HepG2 (cell line): Measurements from ENCODE around the gene BHMT. TPM values are rescaled to one million over a fixed set of nuclear protein-coding genes. Genes with fewer than 3 reads are reported as not detected.

Experiments
- DZIP1 ChIP-seq: sonication (generic); formaldehyde crosslinking; IDR thresholded peaks from 2 replicates; pipeline ENCODE4 v1.5.0; 2020; ENCODE audit warnings: mild to moderate bottlenecking, missing genetic modification reagents
- KLF16 ChIP-seq, 2 experiments: sonication (generic) in 1 of 2; formaldehyde crosslinking in 1 of 2; IDR thresholded peaks; 2 replicates each; pipeline versions ENCODE4 v1.6.1 to v1.8.0; 2016 to 2023; ENCODE audit warnings: missing genetic modification reagents in 2 of 2, missing compliant biosample characterization in 1 of 2
- NAIF1 ChIP-seq: sonication (generic); formaldehyde crosslinking; IDR thresholded peaks from 2 replicates; pipeline ENCODE4 v1.5.0; 2020; ENCODE audit warnings: mild to moderate bottlenecking, missing genetic modification reagents, borderline replicate concordance
- NBN ChIP-seq: fragments of 450-650 bp; conservative IDR thresholded peaks from 2 replicates; pipeline ENCODE4 v1.6.1; 2017
- NCOA2 ChIP-seq: sonication (generic); formaldehyde crosslinking; IDR thresholded peaks from 2 replicates; pipeline ENCODE4 v1.8.0; 2022; ENCODE audit warnings: inconsistent platforms
- NCOR1 ChIP-seq: fragments of 200-600 bp; sonication (generic); IDR thresholded peaks from 2 replicates; pipeline ENCODE4 v1.7.0; 2017; ENCODE audit warnings: antibody characterized with exemption, low read length, borderline replicate concordance
- PAXIP1 ChIP-seq: sonication (generic); formaldehyde crosslinking; conservative IDR thresholded peaks from 2 replicates; pipeline ENCODE4 v1.4.0; 2020; ENCODE audit warnings: mild to moderate bottlenecking, missing genetic modification reagents, moderate library complexity
- THAP11 ChIP-seq: IDR thresholded peaks from 2 replicates; pipeline ENCODE4 v1.6.1; 2016; ENCODE audit warnings: missing biosample characterization, missing genetic modification reagents
- ZBTB25 ChIP-seq: IDR thresholded peaks from 2 replicates; pipeline ENCODE4 v1.6.1; 2018; ENCODE audit warnings: missing genetic modification reagents
- ZFX ChIP-seq: sonication (generic); formaldehyde crosslinking; IDR thresholded peaks from 2 replicates; pipeline ENCODE4 v1.4.0; 2020; ENCODE audit warnings: mild to moderate bottlenecking, low read depth, missing genetic modification reagents, moderate library complexity
- ZNF547 ChIP-seq: sonication (generic); formaldehyde crosslinking; IDR thresholded peaks from 2 replicates; pipeline ENCODE4 v1.5.1; 2020; ENCODE audit warnings: mild to moderate bottlenecking, missing genetic modification reagents
- ZNF709 ChIP-seq: sonication (generic); formaldehyde crosslinking; IDR thresholded peaks from 2 replicates; pipeline ENCODE4 v1.5.0; 2020; ENCODE audit warnings: mild to moderate bottlenecking, missing genetic modification reagents
- ZNF772 ChIP-seq: sonication (generic); formaldehyde crosslinking; IDR thresholded peaks from 2 replicates; pipeline ENCODE4 v1.5.0; 2020; ENCODE audit warnings: mild to moderate bottlenecking, missing genetic modification reagents
- ZNF792 ChIP-seq: IDR thresholded peaks from 2 replicates; pipeline ENCODE4 v1.6.1; 2016
- polyA plus RNA-seq, 8 experiments: library from polyadenylated mRNA; depleted of rRNA in 3 of 8; stranded (reverse) in 7 of 8; unstranded in 1 of 8; fragments of >200 nt; fragmentation: Illumina TruSeq in 4 of 8; extraction: Trizol in 4 of 8; gene quantifications; 2 replicates each; pipeline versions ENCODE4 v1.2.1 to v1.2.3, GENCODE V29; 2011 to 2016; ENCODE audit warnings: low read depth in 4 of 8, missing spikeins in 1 of 8, mixed read lengths in 1 of 8; ENCODE audit not compliant: insufficient read depth in 1 of 8
- total RNA-seq, 5 experiments: library from RNA; depleted of rRNA; stranded (reverse); fragments of >200 nt; fragmentation: Illumina TruSeq; extraction: Trizol; gene quantifications; 2 replicates each; pipeline ENCODE4 v1.2.3, GENCODE V29; 2016; ENCODE audit warnings: low read depth in 1 of 5

Gene BHMT
- total and polyA plus RNA-seq, 2 of the 13 experiments (the other 11 are each of a cell fraction or from before 2014, with no cell fraction given), result 0.40 to 6.4 TPM

GRCh38 chr5:79173626-79174025, 62.0 kb downstream of the BHMT start (continued):
- no peak for TF ChIP-seq NCOR1
- no peak for TF ChIP-seq KLF16 (CRISPR knock-in tag; IDR thresholded peaks at IDR 0.05)
- no peak for TF ChIP-seq ZNF547
- peak; percentile 51 for TF ChIP-seq PAXIP1 (CRISPR knock-in tag)
- peak; percentile 32; the same call in 1 of the 2 replicates for TF ChIP-seq THAP11 (CRISPR knock-in tag)
- no peak for TF ChIP-seq ZFX (CRISPR knock-in tag)
- no peak for TF ChIP-seq ZNF709 (CRISPR knock-in tag)
- peak; percentile 70; the same call in 1 of the 2 replicates for TF ChIP-seq NCOA2 (CRISPR knock-in tag)
- no peak for TF ChIP-seq NBN
- TF ChIP-seq ZNF792 (CRISPR knock-in tag), result no peak
- no peak for TF ChIP-seq ZNF772 (CRISPR knock-in tag)
- TF ChIP-seq ZBTB25 (CRISPR knock-in tag), result no peak
- TF ChIP-seq NAIF1 (CRISPR knock-in tag), result no peak
- TF ChIP-seq DZIP1 (CRISPR knock-in tag), result no peak
- TF ChIP-seq, all 625 proteins: peak for 35
